Activated naive CD4-positive, alpha-beta T cell treated with anti-CD3 and anti-CD28 coated beads, Interleukin-2, amount 50 U/mL, for 24 hours (primary cell): Measurements from ENCODE around the gene MAB21L3.
A peak's percentile ranks its signal among the peaks of the same experiment; 100 is the strongest.
"Not testable (repeated sequence)": the region's sequence is repeated elsewhere in the genome, so short reads cannot be mapped to it uniquely, and the experiment has no call there.

Source experiments
- H3K27ac Mint-ChIP-seq: one replicate; pipeline ENCODE4 v1.8.0; 2021; ENCODE audit warnings: mild to moderate bottlenecking, mixed read lengths
- H3K27me3 Mint-ChIP-seq: one replicate; pipeline ENCODE4 v1.8.0; 2021; ENCODE audit warnings: mixed read lengths
- H3K36me3 Mint-ChIP-seq: one replicate; pipeline ENCODE4 v1.8.0; 2021; ENCODE audit warnings: mixed read lengths
- H3K4me1 Mint-ChIP-seq: one replicate; pipeline ENCODE4 v1.8.0; 2021; ENCODE audit warnings: mixed read lengths
- H3K4me3 Mint-ChIP-seq: one replicate; pipeline ENCODE4 v1.8.0; 2021; ENCODE audit warnings: mild to moderate bottlenecking, mixed read lengths
- H3K9me3 Mint-ChIP-seq: one replicate; pipeline ENCODE4 v1.8.0; 2021; ENCODE audit warnings: mixed read lengths

MAB21L3 gene

GRCh38 chr1:116146447-116147113 is 35.4 kb downstream of the MAB21L3 start:
- not testable (repeated sequence) for H3K36me3 Mint-ChIP-seq, H3K27me3 Mint-ChIP-seq, H3K27ac Mint-ChIP-seq, H3K4me3 Mint-ChIP-seq, H3K9me3 Mint-ChIP-seq
- peaks cover 20% of the 10 kb centered on the region for H3K4me1 Mint-ChIP-seq

DNA sequence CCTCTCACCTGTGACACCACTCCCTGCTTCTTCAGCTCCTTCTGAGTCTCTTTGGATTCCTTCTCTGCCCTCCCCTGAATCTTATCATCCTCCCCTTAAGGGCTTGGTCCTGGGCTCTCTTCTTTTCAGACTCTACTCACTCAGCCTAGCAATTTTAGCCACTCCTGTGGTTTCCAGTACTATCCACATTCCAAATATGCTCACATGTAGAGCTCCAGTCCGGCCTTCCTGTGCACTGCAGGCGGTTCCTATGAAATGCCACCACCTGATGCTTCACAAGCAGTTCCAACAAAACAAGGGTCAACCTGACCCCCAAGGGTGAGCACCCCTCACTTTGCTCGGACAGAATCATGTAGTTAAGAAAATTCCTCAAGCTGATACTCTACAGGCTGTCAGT is 35.9 kb downstream of the MAB21L3 start:
- Mint-ChIP-seq H3K27ac (no peak overlapping the region), H3K4me1 (peaks cover 24% of the 10 kb centered on the region), H3K36me3 (peaks cover 5% of the 10 kb centered on the region), H3K4me3 (no peak overlapping the region), H3K27me3 (peaks cover 3% of the 10 kb centered on the region), H3K9me3 (peaks cover 7% of the 10 kb centered on the region)

DNA sequence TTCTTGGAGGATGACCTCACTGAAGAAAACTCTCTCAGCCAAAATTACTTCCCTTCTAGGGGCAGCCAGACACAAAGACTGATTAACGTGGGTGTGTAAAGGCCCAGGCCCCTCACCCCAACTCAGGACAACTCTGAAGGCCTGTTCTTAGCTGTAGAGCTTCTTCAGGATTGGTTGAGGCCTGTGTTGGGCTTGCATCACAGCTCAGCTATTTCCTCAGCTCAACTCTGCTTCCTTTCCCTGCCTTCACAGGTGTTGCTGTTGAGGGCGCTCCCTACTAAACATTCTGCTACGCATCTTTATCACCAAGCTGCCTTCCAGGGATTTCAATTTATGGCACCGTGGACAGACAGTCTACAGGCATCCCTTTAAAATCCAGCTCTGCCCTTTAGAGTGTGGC is 36.8 kb downstream of the MAB21L3 start:
- Mint-ChIP-seq H3K36me3 (peaks cover 5% of the 10 kb centered on the region), H3K4me1 (peaks cover 24% of the 10 kb centered on the region), H3K4me3 (no peak overlapping the region), H3K27ac (no peak overlapping the region), H3K9me3 (peaks cover 7% of the 10 kb centered on the region), H3K27me3 (peaks cover 3% of the 10 kb centered on the region)

GRCh38 chr1:116148967-116149366 is 37.8 kb downstream of the MAB21L3 start:
- Mint-ChIP-seq H3K27ac (no peak overlapping the region), H3K4me3 (no peak overlapping the region)

DNA sequence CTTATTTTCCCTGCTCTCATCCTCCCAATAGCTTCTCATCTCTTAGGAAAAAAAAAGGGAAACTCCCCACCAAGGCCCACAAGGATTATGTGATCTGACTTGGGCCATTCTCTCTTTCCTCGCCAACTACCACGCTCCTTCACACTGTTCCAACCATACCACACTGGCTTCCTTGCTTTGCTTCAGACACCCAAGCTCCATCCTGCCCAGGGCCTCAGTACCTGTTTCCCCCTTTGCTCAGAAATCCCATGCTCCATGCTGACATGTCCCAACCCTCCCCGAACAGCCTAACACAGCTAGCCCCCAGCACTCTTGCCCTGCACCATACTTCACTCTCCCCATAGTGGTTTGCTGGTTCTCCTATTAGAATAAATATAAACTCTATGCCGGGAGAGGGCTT is 39.2 kb downstream of the MAB21L3 start:
- no peaks in the 10 kb centered on the region for H3K9me3 Mint-ChIP-seq
- H3K27me3 Mint-ChIP-seq, result no peaks in the 10 kb centered on the region
- peaks cover 24% of the 10 kb centered on the region for H3K4me1 Mint-ChIP-seq
- H3K27ac Mint-ChIP-seq, result peak overlapping the region; percentile 47
- H3K4me3 Mint-ChIP-seq, result no peak overlapping the region
- no peaks in the 10 kb centered on the region for H3K36me3 Mint-ChIP-seq

More at GRCh38 chr1:116148967-116149366, 37.8 kb downstream of the MAB21L3 start:
- peaks cover 5% of the 10 kb centered on the region for H3K9me3 Mint-ChIP-seq
- H3K36me3 Mint-ChIP-seq, result peaks cover 4% of the 10 kb centered on the region
- H3K4me1 Mint-ChIP-seq, result peaks cover 24% of the 10 kb centered on the region
- peaks cover 2% of the 10 kb centered on the region for H3K27me3 Mint-ChIP-seq

DNA sequence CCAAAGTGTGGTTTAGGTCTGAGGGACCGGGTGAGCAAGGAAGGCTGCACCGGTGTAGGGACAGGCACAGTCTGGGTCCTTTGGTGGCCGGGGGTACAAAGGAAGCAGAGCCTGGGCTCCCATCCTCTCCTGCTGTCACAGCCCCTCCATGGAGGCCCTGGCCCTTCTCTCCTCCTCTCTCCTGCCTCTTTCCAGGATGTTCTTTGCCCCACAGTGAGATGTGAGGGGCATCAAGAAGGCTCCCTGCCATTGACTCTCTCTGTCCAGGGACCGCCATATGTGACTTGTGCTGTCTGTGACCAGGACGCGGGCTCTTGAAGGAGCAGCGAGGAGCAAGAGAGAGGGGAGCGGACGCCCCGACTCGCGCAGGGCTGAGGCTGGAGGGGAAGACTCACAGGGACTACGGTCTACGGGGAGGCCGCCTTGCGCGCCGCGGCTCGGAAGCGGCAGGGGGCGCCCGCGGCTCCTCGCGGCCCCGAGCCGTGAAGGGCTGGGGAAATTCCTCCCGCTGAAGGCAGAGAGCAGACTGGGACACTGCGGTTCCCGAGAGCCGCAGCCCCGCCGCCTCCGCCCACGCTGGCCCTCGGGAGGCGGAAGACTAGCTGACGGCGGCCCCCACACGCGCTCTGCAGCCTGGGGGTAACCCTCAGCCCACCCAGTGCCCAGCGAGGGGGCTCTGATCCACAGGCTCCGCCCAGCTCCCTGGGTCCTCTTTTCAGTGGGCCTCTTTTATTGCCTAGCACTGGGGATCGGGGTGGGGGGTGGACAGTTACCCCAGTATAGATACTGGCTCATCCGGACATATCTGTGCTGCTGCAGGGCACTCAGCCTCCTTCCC is 40.8 kb downstream of the MAB21L3 start:
- peaks cover 24% of the 10 kb centered on the region for H3K4me1 Mint-ChIP-seq
- peak overlapping the region; percentile 83 for H3K4me3 Mint-ChIP-seq
- no peaks in the 10 kb centered on the region for H3K36me3 Mint-ChIP-seq
- H3K9me3 Mint-ChIP-seq, result no peaks in the 10 kb centered on the region
- peak overlapping the region; percentile 80 for H3K27ac Mint-ChIP-seq
- no peaks in the 10 kb centered on the region for H3K27me3 Mint-ChIP-seq

DNA sequence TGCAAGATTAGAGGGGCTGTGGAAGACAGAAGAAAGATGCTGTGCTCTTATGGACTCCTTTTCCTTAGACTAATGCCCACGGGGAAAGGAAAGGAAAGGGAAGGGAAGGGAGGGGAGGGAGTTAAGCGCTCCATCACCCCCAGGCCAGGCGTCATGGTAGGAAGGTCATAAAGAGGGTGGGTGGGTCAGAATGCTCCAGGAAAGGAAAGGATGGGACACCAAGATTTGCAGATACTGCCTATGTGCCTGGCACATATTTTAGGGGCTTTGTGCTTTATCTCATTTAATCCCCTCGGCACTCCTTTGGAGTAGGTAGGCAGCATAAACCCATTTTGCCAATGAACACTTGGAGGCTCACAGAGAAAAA is 41.4 kb downstream of the MAB21L3 start:
- H3K27me3 Mint-ChIP-seq, result no peaks in the 10 kb centered on the region
- no peak overlapping the region for H3K27ac Mint-ChIP-seq
- H3K36me3 Mint-ChIP-seq, result no peaks in the 10 kb centered on the region
- no peaks in the 10 kb centered on the region for H3K9me3 Mint-ChIP-seq
- peaks cover 24% of the 10 kb centered on the region for H3K4me1 Mint-ChIP-seq
- no peak overlapping the region for H3K4me3 Mint-ChIP-seq

- Mint-ChIP-seq H3K9me3 (no peaks in the 10 kb centered on the region), H3K4me3 (no peak overlapping the region), H3K4me1 (peaks cover 24% of the 10 kb centered on the region), H3K27ac (no peak overlapping the region), H3K36me3 (no peaks in the 10 kb centered on the region), H3K27me3 (no peaks in the 10 kb centered on the region)
Observed at GRCh38 chr1:116152950-116153691, 41.9 kb downstream of the MAB21L3 start.

DNA sequence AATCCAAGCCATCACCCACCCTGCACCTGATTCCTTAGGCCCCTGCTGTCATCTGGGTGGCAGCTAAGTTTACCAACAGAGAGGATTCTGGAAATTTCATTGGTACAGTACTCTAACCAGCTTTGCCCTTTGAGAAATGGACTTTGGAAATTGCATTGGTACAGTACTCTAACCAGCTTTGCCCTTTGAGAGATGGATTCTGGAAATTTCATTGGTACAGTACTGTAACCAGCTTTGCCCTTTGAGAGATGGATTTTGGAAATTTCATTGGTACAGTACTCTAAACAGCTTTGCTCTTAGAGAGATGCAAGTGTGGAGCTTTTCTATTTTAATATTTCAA is 42.5 kb downstream of the MAB21L3 start:
- H3K4me1 Mint-ChIP-seq, result peaks cover 24% of the 10 kb centered on the region
- H3K36me3 Mint-ChIP-seq, result no peaks in the 10 kb centered on the region
- no peaks in the 10 kb centered on the region for H3K27me3 Mint-ChIP-seq
- no peak overlapping the region for H3K4me3 Mint-ChIP-seq
- no peaks in the 10 kb centered on the region for H3K9me3 Mint-ChIP-seq
- H3K27ac Mint-ChIP-seq, result no peak overlapping the region

GRCh38 chr1:116154536-116154935 is 43.3 kb downstream of the MAB21L3 start:
- Mint-ChIP-seq H3K4me3 (no peak overlapping the region), H3K36me3 (no peaks in the 10 kb centered on the region), H3K9me3 (no peaks in the 10 kb centered on the region), H3K4me1 (peaks cover 24% of the 10 kb centered on the region), H3K27me3 (no peaks in the 10 kb centered on the region), H3K27ac (no peak overlapping the region)

GRCh38 chr1:116157096-116157495 is 45.9 kb downstream of the MAB21L3 start:
- no peaks in the 10 kb centered on the region for H3K27me3 Mint-ChIP-seq
- H3K4me1 Mint-ChIP-seq, result no peaks in the 10 kb centered on the region
- no peak overlapping the region for H3K27ac Mint-ChIP-seq

DNA sequence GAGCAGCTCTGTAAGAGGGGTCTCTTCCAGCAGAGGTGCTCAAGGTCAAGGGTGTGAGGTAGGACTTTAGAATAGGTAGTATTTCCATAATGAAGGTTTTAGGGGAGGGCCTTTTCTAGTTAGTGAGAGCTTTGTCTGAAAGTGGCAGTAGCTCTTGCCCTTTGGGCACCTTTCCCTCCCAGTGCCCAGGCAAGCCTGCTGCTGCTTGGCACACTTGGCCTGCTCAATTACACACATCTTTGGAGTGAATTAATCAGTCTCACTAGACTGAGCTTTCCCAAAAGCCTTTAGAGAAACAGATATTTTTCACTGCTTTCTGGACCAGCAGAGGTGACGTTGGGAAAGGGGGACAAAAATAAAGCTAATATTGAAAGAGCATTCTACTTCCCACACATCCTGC is 48.0 kb downstream of the MAB21L3 start:
- Mint-ChIP-seq H3K9me3 (no peaks in the 10 kb centered on the region), H3K27ac (no peak overlapping the region), H3K36me3 (no peaks in the 10 kb centered on the region), H3K4me3 (no peak overlapping the region), H3K4me1 (no peaks in the 10 kb centered on the region), H3K27me3 (no peaks in the 10 kb centered on the region)

More at GRCh38 chr1:116157096-116157495, 45.9 kb downstream of the MAB21L3 start:
- H3K9me3 Mint-ChIP-seq, result no peaks in the 10 kb centered on the region
- H3K36me3 Mint-ChIP-seq, result no peaks in the 10 kb centered on the region
- no peak overlapping the region for H3K4me3 Mint-ChIP-seq

DNA sequence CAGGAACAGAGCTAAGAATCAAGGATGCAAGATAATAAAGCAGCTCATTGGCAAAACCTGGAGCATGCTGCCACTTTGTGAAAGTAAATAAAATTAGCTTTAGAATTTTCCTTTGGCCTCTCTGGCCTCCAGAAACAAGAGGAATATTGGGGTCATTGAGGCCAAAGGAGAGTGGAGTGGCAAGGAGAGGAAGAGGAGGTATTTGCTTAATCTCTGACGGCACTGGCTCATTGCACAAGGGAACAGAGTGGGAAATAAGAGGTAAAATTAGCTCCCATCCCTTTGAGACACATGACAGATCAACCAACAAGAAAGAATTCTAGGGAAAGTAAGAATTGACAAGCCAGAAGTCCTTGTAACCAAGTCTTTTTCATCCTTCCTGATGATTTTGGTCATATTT is 48.4 kb downstream of the MAB21L3 start:
- no peak overlapping the region for H3K4me3 Mint-ChIP-seq
- no peaks in the 10 kb centered on the region for H3K27me3 Mint-ChIP-seq
- H3K27ac Mint-ChIP-seq, result no peak overlapping the region
- H3K36me3 Mint-ChIP-seq, result no peaks in the 10 kb centered on the region
- H3K4me1 Mint-ChIP-seq, result no peaks in the 10 kb centered on the region
- no peaks in the 10 kb centered on the region for H3K9me3 Mint-ChIP-seq

DNA sequence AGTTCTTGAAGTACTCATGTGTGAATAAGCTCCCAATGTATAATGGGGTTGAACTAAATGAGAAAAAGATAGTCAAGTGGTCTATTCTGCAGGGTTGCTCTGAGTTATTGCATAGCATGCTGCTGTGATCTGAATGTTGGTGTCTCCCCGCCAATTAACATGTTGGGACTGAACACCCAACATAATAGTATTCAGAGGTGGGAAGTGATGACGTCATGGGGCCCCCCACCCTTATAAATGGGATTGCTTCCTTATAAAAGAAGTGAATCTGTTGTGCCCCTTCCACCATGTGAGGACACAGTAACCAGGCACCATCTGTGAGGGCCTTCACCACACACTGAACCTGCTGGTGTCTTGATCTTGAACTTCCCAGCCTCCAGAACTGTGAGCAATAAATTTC is 50.2 kb downstream of the MAB21L3 start:
- H3K27me3 Mint-ChIP-seq, result no peaks in the 10 kb centered on the region
- H3K4me1 Mint-ChIP-seq, result no peaks in the 10 kb centered on the region
- H3K36me3 Mint-ChIP-seq, result no peaks in the 10 kb centered on the region
- H3K9me3 Mint-ChIP-seq, result no peaks in the 10 kb centered on the region
- H3K27ac Mint-ChIP-seq, result no peak overlapping the region
- H3K4me3 Mint-ChIP-seq, result no peak overlapping the region

- Mint-ChIP-seq H3K36me3 (no peaks in the 10 kb centered on the region), H3K27ac (no peak overlapping the region), H3K4me3 (no peak overlapping the region), H3K27me3 (no peaks in the 10 kb centered on the region), H3K9me3 (no peaks in the 10 kb centered on the region), H3K4me1 (no peaks in the 10 kb centered on the region)
Observed at GRCh38 chr1:116161877-116162390, 50.7 kb downstream of the MAB21L3 start.

DNA sequence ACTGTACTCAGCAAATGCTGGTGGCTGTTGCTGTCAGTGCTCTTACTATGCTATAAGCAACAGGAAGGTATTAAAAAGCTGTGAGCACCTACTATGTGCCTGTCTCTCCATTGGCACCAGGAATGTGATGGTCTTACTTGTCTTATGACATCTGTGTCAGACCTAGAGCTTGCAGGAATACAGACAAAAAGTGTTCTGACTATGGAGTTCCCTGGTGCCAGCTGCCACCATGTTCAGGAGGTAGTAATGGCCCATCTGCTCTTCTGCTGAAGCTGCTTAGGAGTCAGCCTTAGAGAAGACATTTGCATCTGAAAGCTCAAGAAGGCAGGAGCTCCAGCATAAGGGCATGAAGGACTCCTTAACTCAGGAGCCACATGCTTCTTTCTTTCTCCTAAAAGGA is 52.3 kb downstream of the MAB21L3 start:
- Mint-ChIP-seq H3K4me3 (no peak overlapping the region), H3K4me1 (peaks cover 12% of the 10 kb centered on the region), H3K27ac (no peak overlapping the region), H3K36me3 (no peaks in the 10 kb centered on the region), H3K9me3 (no peaks in the 10 kb centered on the region), H3K27me3 (no peaks in the 10 kb centered on the region)
